Fibroblast of gingiva (primary cell): ENCODE results near the gene ATG3.
"Not testable (repeated sequence)": the region's sequence is repeated elsewhere in the genome, so short reads cannot be mapped to it uniquely, and the experiment has no call there.

Source experiments
- DNase-seq: peaks from one replicate; pipeline ENCODE4 v3.0.0-alpha.2; 2011; ENCODE audit warnings: low read depth

Gene ATG3

DNA sequence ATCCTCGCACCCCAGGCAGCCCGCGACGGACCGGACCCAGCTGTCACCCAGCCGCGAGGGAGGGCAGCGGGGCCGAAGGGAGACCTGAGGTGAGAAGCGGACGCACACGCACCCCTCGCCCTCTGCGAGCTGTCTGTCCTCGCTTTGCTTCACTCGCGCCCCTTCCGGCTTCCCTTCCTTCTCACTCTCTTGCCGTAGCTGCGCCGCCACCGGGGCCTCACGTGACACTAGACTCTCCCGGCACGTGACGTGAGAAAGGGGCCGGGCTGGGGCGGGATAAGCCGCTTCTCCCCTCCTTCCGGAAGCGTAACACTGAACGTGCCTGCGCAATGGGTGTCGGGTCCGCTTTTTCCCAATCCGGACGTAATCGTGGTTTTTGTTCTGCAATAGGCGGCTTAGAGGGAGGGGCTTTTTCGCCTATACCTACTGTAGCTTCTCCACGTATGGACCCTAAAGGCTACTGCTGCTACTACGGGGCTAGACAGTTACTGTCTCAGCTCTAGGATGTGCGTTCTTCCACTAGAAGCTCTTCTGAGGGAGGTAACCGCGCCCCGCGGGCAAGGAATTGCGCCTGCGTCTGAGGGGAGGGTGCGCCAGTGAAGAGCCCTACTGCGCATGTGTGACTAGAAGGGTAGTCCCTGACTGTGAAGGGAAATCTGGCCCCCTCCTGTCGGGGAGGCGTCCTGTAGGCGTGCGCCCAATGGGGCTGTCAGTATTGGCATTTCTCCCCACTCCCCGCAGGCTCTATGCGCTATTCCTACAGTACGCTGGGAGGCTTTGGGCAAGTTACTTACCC is at the start of gene ATG3, which contains the start of gene SLC35A5:
TSS of gene ATG3 (minus strand) at position 229 of the 796 bp plus-strand sequence. CDS start 434 bp downstream, outside the sequence.
TSS of gene SLC35A5 (plus strand) at position 312 of the 796 bp plus-strand sequence. CDS start 1,359 bp downstream, outside the sequence.
- peak; percentile 99 for DNase-seq

DNA sequence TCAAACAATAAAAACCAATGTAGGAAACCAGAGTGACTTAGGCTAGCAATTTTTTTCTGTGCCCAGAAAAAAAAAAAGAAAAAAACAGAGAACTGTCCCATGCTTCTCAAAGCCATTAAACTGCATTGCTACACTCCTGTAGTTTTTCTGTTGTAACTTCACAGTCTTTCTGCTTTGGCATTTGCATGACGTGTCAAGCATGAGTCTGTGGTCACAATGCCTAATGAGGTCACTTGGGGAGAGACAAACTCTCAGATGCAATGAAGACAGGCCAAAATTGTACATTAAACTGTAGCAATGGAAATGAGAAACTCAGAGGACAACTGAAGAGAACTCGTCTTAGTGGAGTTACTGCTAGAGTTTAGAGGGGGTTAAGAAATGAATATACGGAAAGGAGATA is 48.4 kb upstream of the ATG3 start:
- peak; percentile 87 for DNase-seq

DNA sequence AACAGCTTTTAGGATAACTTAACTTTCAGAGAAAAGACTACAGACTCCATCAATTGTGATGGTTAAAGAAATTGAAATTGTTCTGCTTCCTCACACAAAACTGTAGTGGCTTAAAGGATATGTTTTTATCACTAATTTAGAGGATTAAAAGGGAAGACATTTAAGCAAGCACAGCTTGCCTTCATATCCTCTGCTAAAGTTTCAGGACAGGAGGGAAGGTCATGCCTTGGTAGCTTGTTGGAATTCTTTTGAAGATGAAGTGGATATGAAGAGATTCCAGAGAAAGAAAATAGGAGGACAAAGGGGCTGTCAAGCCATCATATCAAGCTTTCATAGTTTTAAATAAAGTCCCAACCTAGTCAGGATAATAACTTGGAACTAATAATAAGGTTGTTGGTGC is 46.1 kb upstream of the ATG3 start:
- no peak for DNase-seq

DNA sequence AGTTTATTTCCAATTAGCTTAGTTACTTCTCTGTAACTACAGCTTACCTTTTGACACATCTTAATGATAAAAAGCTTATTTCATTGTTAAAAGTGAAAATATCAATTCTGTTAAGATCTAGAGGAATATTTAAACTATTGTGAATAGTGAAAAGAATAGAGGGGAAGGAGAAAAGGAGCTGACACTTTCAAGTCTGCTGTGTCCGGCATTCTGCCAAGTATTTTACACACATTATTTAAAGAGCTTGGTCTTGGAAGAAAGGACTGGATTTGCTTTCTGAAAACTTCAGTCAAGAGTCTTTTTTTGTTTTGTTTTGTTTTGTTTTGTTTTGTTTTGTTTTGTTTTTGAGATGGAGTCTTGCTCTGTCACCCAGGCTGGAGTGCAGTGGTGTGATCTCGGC is 44.3 kb upstream of the ATG3 start:
- no peak for DNase-seq

DNA sequence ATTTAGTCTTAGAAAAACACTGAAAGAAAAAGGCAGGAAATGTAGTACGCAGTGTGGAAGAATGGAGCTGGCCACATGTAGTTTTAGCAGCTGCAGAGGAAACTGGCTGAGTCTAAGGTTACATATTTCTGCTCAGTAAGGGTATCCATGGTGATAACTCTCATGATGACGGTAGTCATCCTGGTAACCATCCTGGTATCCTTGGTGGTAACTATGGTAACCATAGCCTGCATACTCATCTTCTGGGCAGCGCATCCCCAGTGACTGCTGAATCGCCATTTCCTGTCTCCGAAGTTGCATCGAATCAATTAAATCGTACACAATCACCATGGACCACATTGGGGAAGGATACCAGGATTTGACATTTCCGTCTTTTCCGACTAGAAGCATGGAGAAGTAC is 43.5 kb upstream of the ATG3 start:
- peak; percentile 96 for DNase-seq

DNA sequence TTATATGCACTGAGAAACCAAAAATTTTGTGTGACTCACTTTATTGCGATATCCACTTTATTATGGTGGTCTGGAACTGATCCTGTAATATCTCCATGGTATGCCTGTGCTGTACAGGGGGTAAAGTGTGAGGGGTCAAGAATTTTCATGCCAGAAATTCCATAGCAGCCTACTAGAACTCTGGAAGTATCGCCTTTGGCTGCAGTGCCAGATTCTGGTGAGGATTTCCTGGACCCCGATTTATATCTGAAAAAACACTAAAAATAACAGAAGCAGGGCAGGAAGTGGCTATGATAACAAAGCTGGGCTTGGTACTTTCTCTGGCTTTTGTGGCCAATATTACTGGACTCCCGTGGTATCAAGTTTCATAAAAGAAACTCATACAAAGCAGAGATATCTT is 42.8 kb upstream of the ATG3 start:
- DNase-seq: peak; percentile 95

DNA sequence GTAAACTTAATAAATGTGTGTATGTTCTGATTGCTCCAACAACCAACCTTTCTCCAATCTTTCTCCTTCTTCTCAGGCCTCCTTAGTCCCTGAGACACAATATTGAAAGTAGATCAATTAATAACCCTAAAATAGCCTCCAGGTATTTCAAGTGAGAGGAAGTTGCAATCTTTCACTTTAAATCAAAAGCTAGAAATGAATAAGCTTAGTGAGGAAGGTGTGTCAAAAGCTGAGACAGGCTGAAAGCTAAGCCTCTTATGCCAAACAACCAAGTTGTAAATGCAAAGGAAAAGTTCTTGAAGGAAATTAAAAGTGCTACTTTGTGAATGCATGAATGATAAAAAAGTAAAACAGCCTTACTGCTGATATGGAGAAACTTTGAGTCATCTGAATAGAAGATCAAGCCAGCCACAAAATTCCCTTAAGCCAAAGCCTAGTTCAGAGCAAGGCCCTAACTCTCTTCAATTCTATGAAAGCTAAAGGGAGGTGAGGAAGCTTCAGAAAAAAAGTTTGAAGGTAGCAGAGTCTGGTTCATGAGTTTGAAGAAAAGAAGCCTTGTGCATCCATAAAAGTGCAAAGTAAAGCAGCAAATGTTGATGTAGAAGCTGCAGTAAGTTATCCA is 40.6 kb upstream of the ATG3 start:
- DNase-seq: no peak

DNA sequence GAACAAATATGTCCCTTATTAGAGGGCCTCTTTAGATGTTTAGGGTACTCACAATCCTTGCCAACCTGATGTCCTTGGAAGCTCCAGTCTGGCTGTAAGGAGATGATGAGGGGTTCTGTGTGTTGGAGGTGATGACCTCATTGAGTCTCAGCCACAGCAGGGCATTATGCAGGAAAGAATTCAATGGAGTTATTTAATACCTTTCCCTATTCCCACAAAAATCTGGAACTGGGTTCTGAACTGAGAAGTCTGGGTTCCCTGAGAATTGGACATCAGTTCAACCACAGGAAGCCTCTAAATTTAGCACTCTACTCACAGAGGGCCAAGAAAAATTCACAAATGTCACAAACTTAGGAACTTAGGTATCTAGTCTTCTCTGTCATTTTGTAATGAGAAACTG is 37.0 kb upstream of the ATG3 start:
- no peak for DNase-seq

DNA sequence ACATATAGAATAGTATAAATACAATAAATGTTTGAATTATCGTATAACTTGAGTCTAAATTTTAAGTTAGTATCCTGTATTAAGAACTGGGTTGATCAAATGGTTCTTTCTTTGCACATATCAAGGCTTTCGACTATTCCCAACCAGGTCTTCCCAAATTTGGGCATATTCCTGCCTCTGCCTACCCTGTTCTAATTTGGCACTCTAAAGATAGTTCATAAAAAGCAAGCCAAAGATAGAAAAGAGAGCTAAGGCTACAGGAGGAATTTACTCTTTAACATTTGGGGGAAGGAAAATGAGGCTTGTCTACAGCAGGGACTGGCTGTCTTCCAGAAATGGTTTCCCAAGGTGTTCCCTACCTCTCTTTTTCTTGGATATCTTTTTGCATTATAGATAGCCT is 36.2 kb upstream of the ATG3 start:
- no peak for DNase-seq

DNA sequence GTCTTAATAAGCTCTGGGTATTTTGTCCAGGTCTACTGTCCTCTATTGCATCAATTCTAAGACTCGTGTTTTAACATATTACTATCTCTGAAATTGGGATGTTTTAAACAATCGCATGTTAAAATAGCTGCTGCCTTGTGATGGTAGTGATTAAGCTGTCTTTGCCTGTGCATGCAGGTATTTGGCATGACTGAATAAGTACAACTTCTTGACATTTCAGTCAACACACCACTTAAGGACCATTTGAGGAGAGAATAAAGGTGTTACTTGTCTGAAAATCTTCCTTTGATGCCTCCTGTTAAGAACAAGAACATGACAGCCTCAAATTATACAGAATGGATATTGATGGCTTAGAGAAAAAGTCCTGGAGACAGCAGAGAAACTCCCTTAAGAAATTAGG is 33.1 kb upstream of the ATG3 start:
- DNase-seq: no peak

DNA sequence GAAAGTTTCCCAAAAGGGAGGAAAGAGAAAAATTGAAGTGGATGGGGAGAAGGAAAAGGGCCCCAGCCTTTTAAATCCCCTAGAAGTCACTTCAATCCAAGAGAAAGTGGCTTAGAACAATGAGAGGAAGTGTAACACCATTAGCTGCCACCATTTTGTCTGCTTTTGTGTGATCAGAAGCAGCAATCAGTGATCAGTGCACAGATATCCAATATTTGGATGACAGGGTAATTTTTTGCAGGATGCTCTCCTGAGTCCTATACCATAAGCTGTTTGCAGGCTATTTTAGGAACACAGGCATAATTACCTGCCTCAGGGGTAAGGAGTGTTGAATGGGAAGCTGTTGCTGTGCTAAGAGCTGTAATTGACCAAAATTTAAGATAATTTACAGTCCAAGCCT is 31.5 kb upstream of the ATG3 start:
- DNase-seq: no peak

DNA sequence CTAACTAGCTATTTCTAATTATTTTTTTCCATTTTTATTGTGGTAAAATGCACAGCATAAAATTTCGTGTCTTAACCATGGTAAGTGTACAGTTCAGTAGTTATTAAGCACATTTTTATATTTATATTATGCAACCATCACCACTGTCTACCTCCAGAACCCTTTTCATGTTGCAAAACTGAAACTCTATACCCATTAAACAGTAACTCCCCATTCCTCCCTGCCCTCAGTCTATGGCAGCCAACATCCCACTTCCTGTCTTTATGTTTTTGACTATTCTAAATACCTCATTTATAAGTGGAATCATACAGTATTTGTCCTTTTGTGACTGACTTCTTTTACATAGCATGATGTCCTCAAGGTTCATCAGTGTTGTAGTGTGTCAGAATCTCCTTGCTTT is 25.6 kb upstream of the ATG3 start:
- DNase-seq: peak; percentile 54

DNA sequence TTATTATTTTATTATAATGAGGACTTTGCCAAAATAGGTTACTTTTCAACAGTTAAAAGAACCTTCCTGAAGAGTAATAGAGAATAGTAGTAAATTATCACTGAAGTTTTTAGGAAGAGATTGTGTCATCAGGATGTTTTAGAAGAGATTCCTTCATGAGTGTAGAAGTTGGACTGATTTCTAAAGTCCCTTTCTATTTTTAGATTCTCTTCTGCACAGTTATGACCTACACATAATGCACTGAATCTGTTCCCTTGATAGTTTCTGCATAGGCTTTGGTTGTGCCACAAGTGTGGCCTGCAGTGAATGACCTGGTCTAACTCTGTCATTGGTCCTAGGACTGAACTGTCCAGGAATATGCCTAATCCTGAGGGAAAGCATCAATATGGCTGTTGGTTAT is 24.0 kb upstream of the ATG3 start:
- no peak for DNase-seq

DNA sequence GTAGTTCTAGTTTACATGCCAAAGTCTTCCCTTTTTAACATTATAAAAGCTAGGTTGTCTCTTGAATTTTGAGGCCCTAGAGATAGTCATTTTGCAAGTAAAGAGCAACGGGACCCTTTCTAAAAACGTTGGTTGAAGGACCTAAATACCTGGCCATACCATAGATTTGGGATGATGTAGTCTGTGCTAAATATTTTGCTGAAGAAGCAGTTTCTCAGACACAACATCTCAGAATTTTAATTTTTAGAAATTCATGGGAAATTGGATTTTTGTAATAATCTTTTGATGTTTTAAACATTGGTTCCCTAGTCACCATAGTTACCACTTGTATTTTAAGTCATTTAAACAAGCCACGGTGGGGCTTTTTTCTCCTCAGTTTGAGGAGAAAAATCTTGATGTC is 21.3 kb upstream of the ATG3 start:
- DNase-seq: no peak

DNA sequence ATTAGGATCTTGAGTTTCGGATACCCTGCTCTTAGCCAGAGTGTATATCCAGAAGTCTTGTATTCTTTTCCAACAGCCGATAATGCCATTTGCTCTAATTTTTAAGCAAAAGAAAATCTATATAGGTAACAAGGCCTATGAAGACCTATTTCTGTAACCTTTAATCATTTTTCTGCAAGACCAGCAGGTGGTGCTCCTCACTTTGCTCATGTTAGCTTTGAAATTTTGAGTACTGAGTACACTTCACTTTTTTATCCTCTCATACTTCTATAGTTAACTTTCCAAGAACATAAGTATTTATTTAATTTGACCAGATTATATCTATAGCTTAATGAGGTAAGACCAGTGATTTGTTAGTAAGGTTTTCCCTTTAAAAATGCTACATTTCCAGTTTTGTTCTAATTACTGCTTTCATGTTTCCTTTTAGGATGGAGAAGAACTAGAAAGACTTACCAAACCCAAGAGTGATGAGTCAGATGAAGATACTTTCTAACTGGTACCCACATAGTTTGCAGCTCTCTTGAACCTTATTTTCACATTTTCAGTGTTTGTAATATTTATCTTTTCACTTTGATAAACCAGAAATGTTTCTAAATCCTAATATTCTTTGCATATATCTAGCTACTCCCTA is 20.6 kb upstream of the ATG3 start:
- peak; percentile 71 for DNase-seq

DNA sequence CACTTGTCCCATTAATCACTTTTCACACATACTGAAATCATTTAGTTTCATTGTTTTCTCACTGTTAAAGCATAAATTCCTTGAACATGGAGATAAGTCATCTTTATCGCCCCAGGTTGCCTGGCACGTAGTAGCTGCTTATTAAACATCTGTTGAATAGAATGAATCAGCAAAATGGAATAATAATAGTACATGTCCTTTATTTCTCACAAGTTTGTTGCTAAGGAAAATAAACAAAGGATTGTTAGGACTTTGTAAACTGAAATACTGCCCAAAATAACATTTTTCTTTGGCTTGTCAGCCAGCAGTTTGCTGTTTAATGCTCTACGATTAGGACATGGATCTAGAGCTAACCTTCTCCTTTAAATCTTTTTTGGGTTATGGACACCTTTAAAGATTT is 17.9 kb upstream of the ATG3 start:
- DNase-seq: peak; percentile 77

DNA sequence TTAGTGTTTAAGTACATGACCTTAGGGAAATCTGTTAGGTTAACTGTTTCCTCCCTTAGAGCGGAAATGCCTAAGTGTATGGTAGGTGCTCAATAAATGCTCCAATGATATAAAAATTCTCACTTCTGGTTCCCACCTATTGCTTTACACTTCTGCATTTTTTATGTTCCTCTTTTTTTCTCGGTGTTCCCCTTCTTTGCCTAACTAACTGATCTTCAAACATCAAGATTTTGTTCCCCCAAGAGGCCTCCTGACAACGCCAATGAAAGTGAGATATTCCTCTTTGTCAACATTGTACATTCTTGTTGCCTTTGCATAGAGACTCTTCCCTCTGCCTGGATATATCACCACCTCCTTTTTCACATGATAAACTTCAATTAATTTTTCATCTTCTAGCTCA is 17.5 kb upstream of the ATG3 start:
- no peak for DNase-seq

DNA sequence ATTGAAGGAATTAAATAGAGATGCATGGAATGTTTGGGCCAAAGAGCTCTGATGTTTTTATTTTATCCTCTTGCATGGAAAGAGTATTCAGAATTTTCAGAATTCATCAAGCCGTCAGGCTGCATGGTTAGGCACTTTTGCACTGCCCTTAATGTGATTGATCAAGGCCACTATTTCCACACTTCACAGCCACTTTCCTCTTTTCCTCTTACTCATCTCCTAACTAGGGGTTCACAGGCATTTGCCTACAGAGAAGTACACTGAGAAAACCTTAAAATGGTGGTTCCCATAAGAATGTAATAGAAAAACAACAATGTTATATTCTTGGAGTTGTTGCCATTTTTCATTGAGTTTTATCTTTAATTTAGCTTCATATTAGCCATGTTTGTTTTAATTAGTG is 10.9 kb upstream of the ATG3 start:
- DNase-seq: no peak

DNA sequence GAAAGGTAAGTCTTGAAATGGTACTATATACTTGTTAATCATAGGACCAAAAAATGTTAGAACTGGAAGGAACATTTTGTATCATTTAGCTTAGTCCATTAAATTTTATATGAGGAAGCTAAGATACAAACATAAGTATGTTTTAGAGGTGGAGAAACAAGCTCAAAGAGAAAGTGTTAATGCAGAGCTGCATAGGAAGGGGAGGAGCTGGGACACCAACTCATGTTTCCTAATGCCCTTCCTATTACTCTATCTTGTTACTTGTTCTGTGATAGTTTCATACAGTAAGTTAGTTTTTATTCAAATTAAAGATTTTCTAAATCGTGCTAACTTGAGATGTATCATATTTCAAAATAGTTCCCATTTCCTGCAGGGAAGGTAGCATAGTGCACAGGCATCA is 7.5 kb upstream of the ATG3 start:
- no peak for DNase-seq

DNA sequence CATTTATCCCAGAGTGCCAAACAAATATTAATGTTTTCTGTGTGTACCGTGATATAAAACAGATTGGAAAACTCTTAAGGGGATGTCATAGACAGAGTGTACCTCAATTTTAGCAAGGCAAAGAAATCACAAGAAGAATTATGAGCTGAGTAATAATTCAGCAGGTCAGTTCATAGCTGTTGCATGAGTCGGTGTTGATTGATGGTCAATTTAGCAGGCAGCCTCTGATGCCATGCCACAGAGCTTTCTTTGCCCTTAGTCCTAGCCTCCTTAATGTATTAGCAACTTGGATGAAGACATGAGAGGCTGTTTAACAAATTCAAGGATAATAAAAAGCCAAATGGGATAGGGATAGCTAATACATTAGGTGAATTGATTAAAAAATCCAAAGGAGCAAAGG is 6.9 kb upstream of the ATG3 start:
- no peak for DNase-seq

DNA sequence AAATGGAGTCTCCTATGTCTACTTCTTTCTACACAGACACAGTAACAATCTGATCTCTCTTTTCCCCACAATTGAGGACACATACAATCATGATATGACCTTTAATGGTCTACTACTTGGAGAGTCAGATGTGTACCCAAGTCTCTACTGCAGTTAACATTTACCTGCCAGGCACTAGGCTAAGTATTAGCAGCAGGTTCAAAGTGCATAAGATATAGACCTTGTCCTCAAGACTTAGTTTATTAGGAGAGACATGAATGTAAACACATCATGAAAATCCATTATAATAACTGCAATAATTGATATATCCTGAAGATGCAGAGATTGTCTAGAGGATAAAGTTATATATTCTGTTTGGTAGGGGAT is 3.2 kb upstream of the ATG3 start:
- DNase-seq: no peak

DNA sequence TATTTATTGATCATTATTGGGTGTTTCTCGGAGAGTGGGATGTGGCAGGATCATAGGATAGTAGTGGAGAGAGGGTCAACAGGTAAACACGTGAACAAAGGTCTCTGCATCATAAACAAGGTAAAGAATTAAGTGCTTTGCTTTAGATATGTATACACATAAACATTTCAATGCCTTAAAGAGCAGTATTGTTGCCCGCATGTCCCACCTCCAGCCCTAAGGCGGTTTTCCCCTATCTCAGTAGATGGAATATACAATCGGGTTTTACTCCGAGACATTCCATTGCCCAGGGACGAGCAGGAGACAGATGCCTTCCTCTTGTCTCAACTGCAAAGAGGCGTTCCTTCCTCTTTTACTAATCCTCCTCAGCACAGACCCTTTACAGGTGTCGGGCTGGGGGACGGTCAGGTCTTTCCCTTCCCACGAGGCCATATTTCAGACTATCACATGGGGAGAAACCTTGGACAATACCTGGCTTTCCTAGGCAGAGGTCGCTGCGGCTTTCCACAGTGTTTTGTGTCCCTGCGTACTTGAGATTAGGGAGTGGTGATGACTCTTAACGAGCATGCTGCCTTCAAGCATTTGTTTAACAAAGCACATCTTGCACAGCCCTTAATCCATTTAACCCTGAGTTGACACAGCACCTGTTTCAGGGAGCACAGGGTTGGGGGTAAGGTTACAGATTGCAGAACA is 2.6 kb upstream of the ATG3 start:
- not testable (repeated sequence) for DNase-seq

DNA sequence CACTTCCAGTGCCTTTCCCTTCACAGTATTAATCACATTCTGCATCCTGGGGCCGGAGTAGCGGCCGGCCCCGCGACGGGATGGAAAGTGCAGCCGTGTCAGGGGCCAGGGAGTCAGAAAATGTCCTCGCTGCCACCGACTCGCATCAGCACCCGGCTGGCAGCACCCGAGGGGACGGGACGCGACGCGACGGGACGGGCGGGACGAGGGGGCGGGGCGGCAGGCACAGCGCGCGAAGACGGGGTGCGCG is 353 bp downstream of the ATG3 start:
- no peak for DNase-seq
